Suprapubic skin (tissue), 4 donors: ENCODE results near the gene CARM1. TPM values are rescaled to one million over a fixed set of nuclear protein-coding genes. Genes with fewer than 3 reads are reported as not detected.
"Not testable (repeated sequence)": the region's sequence is repeated elsewhere in the genome, so short reads cannot be mapped to it uniquely, and the experiment has no call there.

Experiments used
- DNase-seq, 2 donors: peaks; one replicate each; pipeline ENCODE4 v3.0.0-alpha.2; 2019; ENCODE audit warnings: low spot score in 2 of 2
- H3K27ac ChIP-seq: fragments of 200-600 bp; sonication (generic); one replicate; pipeline ENCODE4 v1.5.1; 2019
- H3K27me3 ChIP-seq: fragments of 200-600 bp; sonication (generic); one replicate; pipeline ENCODE4 v1.5.1; 2019
- H3K36me3 ChIP-seq: fragments of 200-600 bp; sonication (generic); one replicate; pipeline ENCODE4 v1.5.1; 2019
- H3K4me1 ChIP-seq: fragments of 200-600 bp; sonication (generic); one replicate; pipeline ENCODE4 v1.5.1; 2019
- H3K4me3 ChIP-seq: fragments of 200-600 bp; sonication (generic); one replicate; pipeline ENCODE4 v1.5.1; 2019; ENCODE audit warnings: mild to moderate bottlenecking
- H3K9me3 ChIP-seq: fragments of 200-600 bp; sonication (generic); one replicate; pipeline ENCODE4 v1.5.1; 2019
- CTCF ChIP-seq, 2 donors: fragments of 200-600 bp in 1 of 2; fragments of 450-650 bp in 1 of 2; sonication (generic) in 1 of 2; IDR thresholded peaks; one replicate each; pipeline ENCODE4 v1.5.1; 2016 to 2019; ENCODE audit warnings: antibody characterized with exemption in 2 of 2, mild to moderate bottlenecking in 1 of 2, moderate library complexity in 1 of 2
- EP300 ChIP-seq: sonication (generic); formaldehyde crosslinking; IDR thresholded peaks from one replicate; pipeline ENCODE4 v1.6.1; 2017; ENCODE audit warnings: antibody characterized with exemption
- POLR2A ChIP-seq, 2 donors: fragments of 450-650 bp; IDR thresholded peaks; one replicate each; pipeline ENCODE4 v1.6.1; 2017; ENCODE audit warnings: antibody characterized with exemption in 2 of 2, mild to moderate bottlenecking in 2 of 2, moderate library complexity in 2 of 2
- POLR2AphosphoS5 ChIP-seq, 3 donors: sonication (generic); formaldehyde crosslinking; IDR thresholded peaks; one replicate each; pipeline ENCODE4 v1.6.1; 2017; ENCODE audit warnings: antibody characterized with exemption in 3 of 3
- WGBS: methylation state at CpG from one replicate; pipeline ENCODE4 v1.1.5; 2018; 5-methylcytosine and 5-hydroxymethylcytosine counted together
- total RNA-seq, 4 donors: library from RNA; depleted of rRNA; stranded (reverse); fragments of >200 nt; gene quantifications; one replicate each; pipeline ENCODE4 v1.1.0, GENCODE V29; 2016

CARM1 gene
- total RNA-seq, 4 donors from 2014 or later: 19.8 to 26.6 (median 23.2) TPM

- no peak overlapping the region for H3K27ac ChIP-seq
- H3K9me3 ChIP-seq: no peaks in the 10 kb centered on the region
- H3K4me1 ChIP-seq: peaks cover 26% of the 10 kb centered on the region
- H3K36me3 ChIP-seq: no peaks in the 10 kb centered on the region
- H3K27me3 ChIP-seq: no peaks in the 10 kb centered on the region
- peak overlapping the region; percentile 43 for H3K4me3 ChIP-seq
- 4% methylated on average over 15 of the region's 22 CpGs for WGBS
- DNase-seq: no peak
- no peak for TF ChIP-seq EP300
- no peak for TF ChIP-seq POLR2A (IDR thresholded peaks at IDR 0.05)
- no peak for TF ChIP-seq CTCF (IDR thresholded peaks at IDR 0.05)
- TF ChIP-seq POLR2AphosphoS5 (IDR thresholded peaks at IDR 0.05): no peak
Observed at GRCh38 chr19:10870501-10870954, 825 bp upstream of the CARM1 start.

GRCh38 chr19:10871711-10872545 lies 575 bp downstream of the CARM1 start:
- H3K27ac ChIP-seq: peak overlapping the region; percentile 90
- peaks cover 35% of the 10 kb centered on the region for H3K4me1 ChIP-seq
- under 1% methylated on average over 33 of the region's 90 CpGs for WGBS
- no peaks in the 10 kb centered on the region for H3K36me3 ChIP-seq
- peak overlapping the region; percentile 96 for H3K4me3 ChIP-seq
- no peaks in the 10 kb centered on the region for H3K27me3 ChIP-seq
- no peaks in the 10 kb centered on the region for H3K9me3 ChIP-seq
- TF ChIP-seq EP300: no peak
- TF ChIP-seq POLR2AphosphoS5 (IDR thresholded peaks at IDR 0.05): no peak
- no peak for TF ChIP-seq POLR2A (IDR thresholded peaks at IDR 0.05)
- no peak for TF ChIP-seq CTCF (IDR thresholded peaks at IDR 0.05)
- DNase-seq: peak in 1 of 2 donors; percentile 87

GRCh38 chr19:10872546-10873107 lies 1.3 kb downstream of the CARM1 start:
- Histone ChIP-seq H3K27me3 (no peaks in the 10 kb centered on the region), H3K4me3 (peak overlapping the region; percentile 96), H3K4me1 (peaks cover 41% of the 10 kb centered on the region), H3K9me3 (no peaks in the 10 kb centered on the region), H3K27ac (peak overlapping the region; percentile 90), H3K36me3 (no peaks in the 10 kb centered on the region)
- WGBS: 8% methylated on average over 16 of the region's 16 CpGs
- DNase-seq: no peak
- TF ChIP-seq CTCF (IDR thresholded peaks at IDR 0.05) (no peak), EP300 (no peak), POLR2AphosphoS5 (IDR thresholded peaks at IDR 0.05) (no peak), POLR2A (IDR thresholded peaks at IDR 0.05) (no peak)

GRCh38 chr19:10874024-10874423 lies 2.7 kb downstream of the CARM1 start:
- Histone ChIP-seq H3K9me3 (no peaks in the 10 kb centered on the region), H3K4me1 (peaks cover 52% of the 10 kb centered on the region), H3K36me3 (no peaks in the 10 kb centered on the region), H3K27ac (no peak overlapping the region), H3K27me3 (no peaks in the 10 kb centered on the region), H3K4me3 (no peak overlapping the region)
- TF ChIP-seq CTCF (IDR thresholded peaks at IDR 0.05): no peak
- DNase-seq: no peak
- 84% methylated on average over 1 of the region's 1 CpG for WGBS

- 71% methylated on average over 7 of the region's 10 CpGs for WGBS
- no peaks in the 10 kb centered on the region for H3K9me3 ChIP-seq
- TF ChIP-seq CTCF (IDR thresholded peaks at IDR 0.05) (no peak), POLR2A (IDR thresholded peaks at IDR 0.05) (no peak), EP300 (no peak), POLR2AphosphoS5 (IDR thresholded peaks at IDR 0.05) (no peak)
- peaks cover 56% of the 10 kb centered on the region for H3K4me1 ChIP-seq
- no peaks in the 10 kb centered on the region for H3K36me3 ChIP-seq
- peak overlapping the region; percentile 50 for H3K27ac ChIP-seq
- H3K4me3 ChIP-seq: no peak overlapping the region
- H3K27me3 ChIP-seq: no peaks in the 10 kb centered on the region
- DNase-seq: no peak
Observed at GRCh38 chr19:10876459-10877240, 5.3 kb downstream of the CARM1 start.

GRCh38 chr19:10877608-10878007 lies 6.3 kb downstream of the CARM1 start:
- H3K4me3 ChIP-seq, DNase-seq, H3K27me3 ChIP-seq, H3K36me3 ChIP-seq, H3K9me3 ChIP-seq: not testable (repeated sequence)
- H3K27ac ChIP-seq: peak overlapping the region; percentile 50
- peaks cover 49% of the 10 kb centered on the region for H3K4me1 ChIP-seq
- 98% methylated on average over 9 of the region's 9 CpGs for WGBS
